HG03064 (cell line): ENCODE results near the gene IFNA17.
"Not testable (repeated sequence)": the region's sequence is repeated elsewhere in the genome, so short reads cannot be mapped to it uniquely, and the experiment has no call there.

Experiments
- ATAC-seq: cut with Tn5 transposase; IDR thresholded peaks from one replicate; pipeline ENCODE4 v1.9.1; 2021; ENCODE audit warnings: low read depth; ENCODE audit not compliant: unreplicated experiment

Gene IFNA17

GRCh38 chr9:21212160-21212559, 15.9 kb downstream of the IFNA17 start:
- ATAC-seq = not testable (repeated sequence)

GRCh38 chr9:21210782-21211181, 17.2 kb downstream of the IFNA17 start:
- not testable (repeated sequence) for ATAC-seq

- ATAC-seq = no peak
Measured at GRCh38 chr9:21210311-21210710, 17.7 kb downstream of the IFNA17 start.

GRCh38 chr9:21207043-21207442, 21.0 kb downstream of the IFNA17 start, which contains the start of gene IFNA10:
Gene IFNA10 (minus strand): TSS chr9:21207143. CDS start chr9:21207097, 46 bp downstream.
- not testable (repeated sequence) for ATAC-seq

- no peak for ATAC-seq
Measured at GRCh38 chr9:21205204-21205603, 22.8 kb downstream of the IFNA17 start.

- ATAC-seq = not testable (repeated sequence)
Measured at GRCh38 chr9:21202105-21202504, 25.9 kb downstream of the IFNA17 start, which contains the start of gene IFNA7. Gene IFNA7 (minus strand): TSS chr9:21202205. CDS start chr9:21202165, 40 bp downstream.

- ATAC-seq = peak; percentile 85
Measured at GRCh38 chr9:21194867-21195776, 32.9 kb downstream of the IFNA17 start.

GRCh38 chr9:21187487-21187886, 40.5 kb downstream of the IFNA17 start, which contains the start of gene IFNA4:
Gene IFNA4 (minus strand): TSS chr9:21187587. CDS start chr9:21187531, 56 bp downstream.
- not testable (repeated sequence) for ATAC-seq

GRCh38 chr9:21182810-21183736, 44.9 kb downstream of the IFNA17 start:
- peak; percentile 87 for ATAC-seq
